Heart left ventricle (tissue), 16 donors: Measurements from ENCODE around the gene SENP6. TPM values are rescaled to one million over a fixed set of nuclear protein-coding genes. Genes with fewer than 3 reads are reported as not detected.

Experiments used
- ATAC-seq, 4 donors: fragments of 200-7000 bp; cut with Tn5 transposase; one replicate each; pipeline ENCODE4 v1.9.1; 2020 to 2022; ENCODE audit warnings: moderate library complexity in 4 of 4, mild to moderate bottlenecking in 3 of 4, moderate number of reproducible peaks in 1 of 4
- DNase-seq, 5 donors: peaks; one replicate each; pipeline ENCODE4 v3.0.0-alpha.2; 2020
- H3K27ac ChIP-seq, 12 donors: fragments of 200-600 bp; sonication (generic) in 4 of 12; one replicate each; pipeline versions ENCODE4 v1.5.0 to v1.8.0; 2016 to 2022; ENCODE audit warnings: mild to moderate bottlenecking in 2 of 12
- H3K27me3 ChIP-seq, 9 donors: fragments of 200-600 bp; sonication (generic) in 2 of 9; one replicate each; pipeline versions ENCODE4 v1.5.1 to v1.8.0; 2016 to 2022; ENCODE audit warnings: mild to moderate bottlenecking in 3 of 9
- H3K36me3 ChIP-seq, 9 donors: fragments of 200-600 bp; sonication (generic) in 2 of 9; one replicate each; pipeline versions ENCODE4 v1.5.0 to v1.8.0; 2018 to 2022; ENCODE audit warnings: mild to moderate bottlenecking in 2 of 9
- H3K4me1 ChIP-seq, 12 donors: fragments of 200-600 bp; sonication (generic) in 4 of 12; one replicate each; pipeline versions ENCODE4 v1.5.0 to v1.8.0; 2016 to 2022; ENCODE audit warnings: mild to moderate bottlenecking in 3 of 12
- H3K4me3 ChIP-seq, 12 donors: fragments of 200-600 bp; sonication (generic) in 4 of 12; one replicate each; pipeline versions ENCODE4 v1.5.0 to v1.8.0; 2017 to 2022; ENCODE audit warnings: mild to moderate bottlenecking in 9 of 12, moderate library complexity in 4 of 12
- H3K9me3 ChIP-seq, 12 donors: fragments of 200-600 bp; sonication (generic) in 4 of 12; one replicate each; pipeline versions ENCODE4 v1.5.0 to v1.8.0; 2016 to 2022; ENCODE audit warnings: mild to moderate bottlenecking in 1 of 12
- POLR2A ChIP-seq, 2 donors: fragments of 450-650 bp; IDR thresholded peaks; one replicate each; pipeline ENCODE4 v1.6.1; 2017; ENCODE audit warnings: antibody characterized with exemption in 2 of 2, mild to moderate bottlenecking in 2 of 2, moderate library complexity in 2 of 2
- WGBS, 4 donors: extraction: QIAGEN DNeasy Blood & Tissue Kit in 2 of 4; methylation state at CpG; one replicate each; pipeline versions ENCODE4 v1.1.5 to v1.1.7; 2013 to 2018; 5-methylcytosine and 5-hydroxymethylcytosine counted together
- intact Hi-C, 10 donors: fragments of 100-400 bp; cut with DNase I; formaldehyde crosslinking; loops; one replicate each; pipeline versions ENCODE4 v1.11.1 to v1.14.2; 2022
- polyA plus RNA-seq, 2 donors: library from polyadenylated mRNA; stranded (reverse); fragments of 200-250 nt; gene quantifications; one replicate each; pipeline ENCODE4 v1.2.3, GENCODE V29; 2013
- total RNA-seq, 9 donors: library from RNA; depleted of rRNA in 2 of 9; stranded (reverse); fragments of >200 nt in 2 of 9; fragmentation: NEBNext Ultra II Directional in 3 of 9; extraction: Animal tissue kit (Norgen Biotek cat#: 25700) in 3 of 9; gene quantifications; one replicate each; pipeline versions ENCODE4 v1.1.0 to v1.2.4, GENCODE V29; 2016 to 2023
- TF ChIP-seq, protein P1 (sequence below), 12 donors: fragments of 200-600 bp; sonication (generic) in 4 of 12; IDR thresholded peaks; one replicate each; pipeline versions ENCODE4 v1.5.0 to v1.8.0; 2018 to 2022; ENCODE audit warnings: antibody characterized with exemption in 12 of 12, mild to moderate bottlenecking in 5 of 12
- donor health status: ischemic (EF 13 %, LVEDD 7.1; RV severe dilation, severe dysfunction).
- donor health status: healthy with polysubstance abuse.
- donor health status: DM: no; HTN: yes; CAD: no.
- donor health status: DM: no; HTN: no; CAD: no.
- donor health status: ischemic (EF 25% LVEDD 6.9; RV normal size, moderate dysfunction).
- donor health status: ischemic (EF 25% LVEDD 5.7; RV mildly dilated, moderate dysfunction).
- donor health status: healthy.
- donor health status: DM: yes; HTN: yes; CAD: no.
- donor health status: ischemic (EF 35%, LVEDD 5.7; RV mildly dilated, moderate dysfunction).
- donor health status: nonischemic (EF 11% LVEDD 7.7; RV severe dilation, severe dysfunction).
- donor health status: DM: yes; HTN: yes; CAD: no.
- donor health status: PGD.
- donor health status: ischemic (EF 29% LVEDD 5.4; RV normal size, mild dysfunction).
- donor health status: nonischemic (EF 23%, LVEDD 6.1; RV moderate dilation, normal function).

The SENP6 gene
- total and polyA plus RNA-seq, 11 donors, result 16.2 to 71.5 (median 53.9) TPM

DNA sequence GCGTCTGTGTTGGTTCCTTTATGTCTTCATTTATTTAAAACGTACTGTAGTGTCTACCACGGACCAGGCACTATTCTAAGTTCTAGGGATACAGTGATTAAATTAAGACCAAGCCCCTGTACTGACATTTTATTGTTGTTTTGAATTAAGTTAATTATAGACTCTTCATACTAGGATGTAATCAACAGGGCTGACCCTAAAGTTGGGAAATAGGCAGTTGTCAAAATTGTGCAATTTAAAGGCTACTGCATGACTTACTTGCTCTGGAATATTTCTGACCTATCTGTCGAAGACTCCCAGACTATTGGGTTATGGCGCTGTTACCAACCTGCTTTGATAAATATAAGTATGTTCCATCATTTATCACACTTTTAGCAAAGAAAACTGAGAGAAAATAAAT, 154.0 kb downstream of the SENP6 start:
- intact Hi-C loops, result no loop called here
- Histone ChIP-seq H3K4me1 (peaks cover 0 to 22% (median 8%) of the 10 kb centered on the region in 12 donors), H3K4me3 (no peak overlapping the region), H3K9me3 (no peaks in the 10 kb centered on the region), H3K27me3 (peaks cover 0 to 13% (median 0%) of the 10 kb centered on the region in 9 donors), H3K27ac (no peak overlapping the region), H3K36me3 (no peaks in the 10 kb centered on the region)
- TF ChIP-seq, protein P1, sequence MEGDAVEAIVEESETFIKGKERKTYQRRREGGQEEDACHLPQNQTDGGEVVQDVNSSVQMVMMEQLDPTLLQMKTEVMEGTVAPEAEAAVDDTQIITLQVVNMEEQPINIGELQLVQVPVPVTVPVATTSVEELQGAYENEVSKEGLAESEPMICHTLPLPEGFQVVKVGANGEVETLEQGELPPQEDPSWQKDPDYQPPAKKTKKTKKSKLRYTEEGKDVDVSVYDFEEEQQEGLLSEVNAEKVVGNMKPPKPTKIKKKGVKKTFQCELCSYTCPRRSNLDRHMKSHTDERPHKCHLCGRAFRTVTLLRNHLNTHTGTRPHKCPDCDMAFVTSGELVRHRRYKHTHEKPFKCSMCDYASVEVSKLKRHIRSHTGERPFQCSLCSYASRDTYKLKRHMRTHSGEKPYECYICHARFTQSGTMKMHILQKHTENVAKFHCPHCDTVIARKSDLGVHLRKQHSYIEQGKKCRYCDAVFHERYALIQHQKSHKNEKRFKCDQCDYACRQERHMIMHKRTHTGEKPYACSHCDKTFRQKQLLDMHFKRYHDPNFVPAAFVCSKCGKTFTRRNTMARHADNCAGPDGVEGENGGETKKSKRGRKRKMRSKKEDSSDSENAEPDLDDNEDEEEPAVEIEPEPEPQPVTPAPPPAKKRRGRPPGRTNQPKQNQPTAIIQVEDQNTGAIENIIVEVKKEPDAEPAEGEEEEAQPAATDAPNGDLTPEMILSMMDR (IDR thresholded peaks at IDR 0.05), result no peak
- no peak for TF ChIP-seq POLR2A (IDR thresholded peaks at IDR 0.05)
- DNase-seq (no peak), ATAC-seq (no peak)
- WGBS, 4 donors, result 78 to 92% (median 89%) methylated on average over 5 of the region's 5 CpGs

DNA sequence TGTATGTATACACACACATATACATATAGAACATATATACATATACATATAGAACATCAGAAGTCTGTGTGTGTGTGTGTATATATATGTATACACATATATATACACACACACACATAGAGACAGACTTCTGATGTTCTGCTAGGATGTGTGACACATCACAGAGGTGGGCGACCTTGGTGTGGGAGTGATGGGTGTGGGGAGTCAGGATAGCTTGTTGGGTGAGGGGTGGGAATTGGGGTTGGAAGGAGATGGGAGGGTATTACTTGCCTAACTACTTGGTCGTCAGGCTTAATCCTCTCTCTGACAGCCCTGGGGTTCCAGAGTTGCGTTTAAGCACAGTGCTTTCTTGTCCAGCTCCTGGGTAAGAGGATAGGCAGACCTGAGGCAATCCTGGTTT, 155.6 kb downstream of the SENP6 start:
- 91 to 95% (median 92%) methylated on average over 3 of the region's 3 CpGs for WGBS, 4 donors
- H3K4me1 ChIP-seq, result peaks cover 0 to 18% (median 8%) of the 10 kb centered on the region in 12 donors
- no peaks in the 10 kb centered on the region for H3K9me3 ChIP-seq
- ATAC-seq, result no peak
- DNase-seq, result no peak
- H3K27ac ChIP-seq, result no peak overlapping the region
- H3K27me3 ChIP-seq, result peaks cover 0 to 3% (median 0%) of the 10 kb centered on the region in 9 donors
- no peak overlapping the region for H3K4me3 ChIP-seq
- TF ChIP-seq, protein P1 (IDR thresholded peaks at IDR 0.05), result no peak
- TF ChIP-seq POLR2A (IDR thresholded peaks at IDR 0.05), result no peak
- intact Hi-C loops, result no loop called here
- H3K36me3 ChIP-seq, result no peaks in the 10 kb centered on the region

DNA sequence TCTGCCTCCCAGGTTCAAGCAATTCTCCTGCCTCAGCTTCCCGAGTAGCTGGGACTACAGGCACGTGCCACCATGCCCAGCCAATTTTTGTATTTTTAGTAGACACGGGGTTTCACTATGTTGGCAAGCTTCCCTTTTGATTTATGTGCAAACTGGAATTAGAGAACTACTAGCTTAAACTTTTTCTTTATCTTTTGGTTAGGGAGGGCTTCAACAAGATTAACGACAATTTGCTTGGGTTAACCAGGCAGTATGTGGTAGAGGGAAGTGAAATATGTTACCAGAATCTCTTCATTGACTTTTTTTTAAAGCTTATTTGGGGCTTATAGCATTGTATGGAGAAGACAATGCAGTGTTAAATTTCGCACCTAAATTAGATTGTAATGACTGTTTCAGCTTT, 156.4 kb downstream of the SENP6 start:
- 82 to 89% (median 84%) methylated on average over 5 of the region's 5 CpGs for WGBS, 4 donors
- peaks cover 0 to 18% (median 6%) of the 10 kb centered on the region in 12 donors for H3K4me1 ChIP-seq
- no peak overlapping the region for H3K4me3 ChIP-seq
- H3K36me3 ChIP-seq, result no peaks in the 10 kb centered on the region
- H3K27ac ChIP-seq, result no peak overlapping the region
- DNase-seq (no peak), ATAC-seq (no peak)
- TF ChIP-seq POLR2A (IDR thresholded peaks at IDR 0.05), result no peak
- TF ChIP-seq, protein P1 (IDR thresholded peaks at IDR 0.05), result no peak
- peaks cover 0 to 3% (median 0%) of the 10 kb centered on the region in 9 donors for H3K27me3 ChIP-seq
- intact Hi-C loops, result no loop called here
- no peaks in the 10 kb centered on the region for H3K9me3 ChIP-seq

DNA sequence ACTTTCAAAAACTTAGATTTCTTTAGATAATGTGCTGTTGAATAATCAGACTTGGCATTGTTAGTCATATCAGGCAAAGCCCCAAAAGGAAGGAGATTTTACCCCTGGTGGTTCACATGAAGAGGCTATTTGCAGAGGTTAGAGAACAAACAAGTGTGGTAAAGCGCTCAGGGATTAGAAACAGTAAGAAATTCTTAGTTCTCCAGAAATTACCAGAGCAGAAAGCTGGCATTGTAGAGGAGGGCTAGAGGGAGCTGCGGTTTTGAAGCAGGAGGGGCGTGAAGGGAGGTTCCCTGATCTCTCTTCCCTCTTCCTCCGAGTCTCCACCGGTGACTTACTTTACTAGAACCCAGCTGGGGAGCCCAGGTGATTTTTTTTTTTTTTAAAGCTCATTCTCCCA, 157.5 kb downstream of the SENP6 start:
- TF ChIP-seq, protein P1 (IDR thresholded peaks at IDR 0.05), result no peak
- no peak for TF ChIP-seq POLR2A (IDR thresholded peaks at IDR 0.05)
- no peak overlapping the region for H3K4me3 ChIP-seq
- intact Hi-C loops, result no loop called here
- peaks cover 0 to 3% (median 0%) of the 10 kb centered on the region in 9 donors for H3K27me3 ChIP-seq
- no peak for ATAC-seq
- no peaks in the 10 kb centered on the region for H3K9me3 ChIP-seq
- peaks cover 0 to 3% (median 0%) of the 10 kb centered on the region in 9 donors for H3K36me3 ChIP-seq
- 65 to 68% (median 66%) methylated on average over 5 of the region's 5 CpGs for WGBS, 4 donors
- no peak overlapping the region for H3K27ac ChIP-seq
- DNase-seq, result no peak
- H3K4me1 ChIP-seq, result peaks cover 0 to 18% (median 2%) of the 10 kb centered on the region in 12 donors
